Breast epithelium (tissue), 3 donors: ENCODE measurements around the gene MMP15.

Experiments
- CTCF ChIP-seq, 3 donors: fragments of 450-650 bp; IDR thresholded peaks; one replicate each; pipeline ENCODE4 v1.5.1; 2016 to 2017; ENCODE audit warnings: antibody characterized with exemption in 3 of 3, mild to moderate bottlenecking in 3 of 3, moderate library complexity in 3 of 3
- POLR2A ChIP-seq: fragments of 450-650 bp; IDR thresholded peaks from one replicate; pipeline ENCODE4 v1.6.1; 2016; ENCODE audit warnings: antibody characterized with exemption, mild to moderate bottlenecking, moderate library complexity
- POLR2AphosphoS5 ChIP-seq, 3 donors: sonication (generic); formaldehyde crosslinking; IDR thresholded peaks; one replicate each; pipeline ENCODE4 v1.6.1; 2017; ENCODE audit warnings: antibody characterized with exemption in 3 of 3

GRCh38 chr16:58088091-58088490 is 62.5 kb downstream of the MMP15 start:
- TF ChIP-seq CTCF (IDR thresholded peaks at IDR 0.05) (no peak), POLR2AphosphoS5 (IDR thresholded peaks at IDR 0.05) (no peak), POLR2A (no peak)
